Spleen (tissue), 11 donors: ENCODE data around the gene ADCY6. TPM values are rescaled to one million over a fixed set of nuclear protein-coding genes. Genes with fewer than 3 reads are reported as not detected.
A peak's percentile ranks its signal among the peaks of the same experiment; 100 is the strongest.
"Not testable (repeated sequence)": the region's sequence is repeated elsewhere in the genome, so short reads cannot be mapped to it uniquely, and the experiment has no call there.

Experiments used
- DNase-seq: peaks from one replicate; pipeline ENCODE4 v3.0.0-alpha.2; 2020
- H3K27ac ChIP-seq, 8 donors: fragments of 200-600 bp; sonication (generic) in 7 of 8; 1 replicate in 4 of 8; 2 replicates in 4 of 8; pipeline versions ENCODE4 v1.5.0 to v1.8.0; 2016 to 2021; ENCODE audit warnings: inconsistent platforms in 4 of 8, mild to moderate bottlenecking in 4 of 8, moderate library complexity in 1 of 8
- H3K27me3 ChIP-seq, 7 donors: fragments of 200-600 bp; sonication (generic) in 6 of 7; replicated peaks in 1 of 7; 1 replicate in 4 of 7; 2 replicates in 3 of 7; pipeline versions ENCODE4 v1.5.0 to v1.8.0; 2016 to 2021; ENCODE audit warnings: inconsistent platforms in 3 of 7, mild to moderate bottlenecking in 1 of 7
- H3K36me3 ChIP-seq, 6 donors: fragments of 200-600 bp; sonication (generic) in 5 of 6; 1 replicate in 4 of 6; 2 replicates in 2 of 6; pipeline versions ENCODE4 v1.5.0 to v1.8.0; 2016 to 2021; ENCODE audit warnings: inconsistent platforms in 2 of 6
- H3K4me1 ChIP-seq, 6 donors: fragments of 200-600 bp; sonication (generic) in 5 of 6; 1 replicate in 3 of 6; 2 replicates in 3 of 6; pipeline versions ENCODE4 v1.5.0 to v1.8.0; 2016 to 2021; ENCODE audit warnings: inconsistent platforms in 3 of 6
- H3K4me3 ChIP-seq, 8 donors: fragments of 200-600 bp; sonication (generic) in 7 of 8; 1 replicate in 4 of 8; 2 replicates in 4 of 8; pipeline versions ENCODE4 v1.5.0 to v1.8.0; 2016 to 2021; ENCODE audit warnings: inconsistent platforms in 4 of 8, mild to moderate bottlenecking in 4 of 8, moderate library complexity in 2 of 8
- H3K9me3 ChIP-seq, 8 donors: fragments of 200-600 bp; sonication (generic) in 7 of 8; 1 replicate in 4 of 8; 2 replicates in 4 of 8; pipeline versions ENCODE4 v1.5.0 to v1.8.0; 2016 to 2021; ENCODE audit warnings: inconsistent platforms in 4 of 8
- CTCF ChIP-seq, 11 experiments: fragments of 200-600 bp in 7 of 11; fragments of 450-650 bp in 4 of 11; sonication (generic) in 4 of 11; IDR thresholded peaks in 8 of 11; conservative IDR thresholded peaks in 3 of 11; 1 replicate in 7 of 11; 2 replicates in 4 of 11; pipeline versions ENCODE4 v1.4.0 to v1.8.0; 2016 to 2021; ENCODE audit warnings: antibody characterized with exemption in 11 of 11, inconsistent platforms in 4 of 11, mild to moderate bottlenecking in 1 of 11
- POLR2A ChIP-seq, 3 donors: fragments of 450-650 bp; IDR thresholded peaks; one replicate each; pipeline ENCODE4 v1.5.1; 2017; ENCODE audit warnings: antibody characterized with exemption in 3 of 3, mild to moderate bottlenecking in 1 of 3
- POLR2AphosphoS5 ChIP-seq, 3 donors: sonication (generic); formaldehyde crosslinking; IDR thresholded peaks; one replicate each; pipeline ENCODE4 v1.5.1; 2017; ENCODE audit warnings: antibody characterized with exemption in 3 of 3
- WGBS, 5 donors: extraction: QIAGEN DNeasy Blood & Tissue Kit in 3 of 5; methylation state at CpG; one replicate each; pipeline versions ENCODE4 v1.1.5 to v1.1.7; 2013 to 2018; 5-methylcytosine and 5-hydroxymethylcytosine counted together
- intact Hi-C: fragments of 100-400 bp; cut with DNase I; formaldehyde crosslinking; loops from one replicate; pipeline ENCODE4 v1.15.0; 2023; ENCODE audit warnings: low total_unique reads
- polyA plus RNA-seq, 3 donors: library from polyadenylated mRNA; stranded (reverse); fragments of 200-250 nt; gene quantifications; one replicate each; pipeline ENCODE4 v1.2.1, GENCODE V29; 2013
- total RNA-seq, 7 donors: library from RNA; depleted of rRNA in 3 of 7; stranded (reverse); fragments of >200 nt in 3 of 7; fragmentation: NEBNext Ultra II Directional in 4 of 7; extraction: Animal tissue kit (Norgen Biotek cat#: 25700) in 4 of 7; gene quantifications; one replicate each; pipeline versions ENCODE4 v1.1.0 to v1.2.1, GENCODE V29; 2016 to 2021
- donor health status: healthy with polysubstance abuse.
- donor health status: DM: no; HTN: no; CAD: no; lungs with moderate emphysema.
- donor health status: DM: no; HTN: no; CAD: no.
- donor health status: Bipolar disorder and iron deficiency.
- donor health status: healthy.
- donor health status: DM: no; HTN: no; CAD: no.
- donor health status: DM: yes; HTN: yes; CAD: no.

Gene ADCY6
- total and polyA plus RNA-seq, 10 donors, result 1.6 to 20.4 (median 13.7) TPM

- Histone ChIP-seq H3K36me3 (no peaks in the 10 kb centered on the region), H3K9me3 (no peaks in the 10 kb centered on the region), H3K27me3 (peaks cover 0 to 30% (median 3%) of the 10 kb centered on the region in 7 donors), H3K27ac (no peak overlapping the region), H3K4me3 (no peak overlapping the region), H3K4me1 (no peaks in the 10 kb centered on the region)
- intact Hi-C loops, result no loop called here
- WGBS, 5 donors, result 52 to 74% (median 58%) methylated on average over 1 of the region's 1 CpG
- no peak for TF ChIP-seq POLR2AphosphoS5 (IDR thresholded peaks at IDR 0.05)
- TF ChIP-seq POLR2A (IDR thresholded peaks at IDR 0.05), result no peak
- TF ChIP-seq CTCF (IDR thresholded peaks at IDR 0.05 in 8 of 11, conservative IDR thresholded peaks at IDR 0.05 in 3 of 11), result no peak
- no peak for DNase-seq
These were observed 52.4 kb downstream of the ADCY6 start for GRCh38 chr12:48736456-48736855.

GRCh38 chr12:48728807-48729206 lies 60.1 kb downstream of the ADCY6 start:
- no peak overlapping the region for H3K4me3 ChIP-seq
- H3K4me1 ChIP-seq, result no peaks in the 10 kb centered on the region
- no peak for DNase-seq
- H3K36me3 ChIP-seq, result no peaks in the 10 kb centered on the region
- intact Hi-C loops, result no loop called here
- WGBS, 5 donors, result 72 to 76% (median 74%) methylated on average over 5 of the region's 5 CpGs
- no peaks in the 10 kb centered on the region for H3K27me3 ChIP-seq
- no peak overlapping the region for H3K27ac ChIP-seq
- H3K9me3 ChIP-seq, result no peaks in the 10 kb centered on the region
- TF ChIP-seq CTCF (IDR thresholded peaks at IDR 0.05 in 8 of 11, conservative IDR thresholded peaks at IDR 0.05 in 3 of 11) (no peak), POLR2A (IDR thresholded peaks at IDR 0.05) (no peak), POLR2AphosphoS5 (IDR thresholded peaks at IDR 0.05) (no peak)

GRCh38 chr12:48720737-48721136 lies 68.2 kb downstream of the ADCY6 start:
- intact Hi-C loops, H3K27ac ChIP-seq, H3K36me3 ChIP-seq, DNase-seq, H3K27me3 ChIP-seq, H3K4me3 ChIP-seq: not testable (repeated sequence)
- 89 to 100% (median 94%) methylated on average over 1 of the region's 1 CpG for WGBS, 5 donors
- Histone ChIP-seq H3K4me1 (peaks cover 2 to 13% (median 9%) of the 10 kb centered on the region in 6 donors), H3K9me3 (peaks cover 0 to 29% (median 24%) of the 10 kb centered on the region in 8 donors)

- H3K4me1 ChIP-seq, result peaks cover 6 to 19% (median 15%) of the 10 kb centered on the region in 6 donors
- H3K4me3 ChIP-seq, intact Hi-C loops, H3K36me3 ChIP-seq, DNase-seq, H3K27me3 ChIP-seq, H3K27ac ChIP-seq: not testable (repeated sequence)
- peaks cover 0 to 29% (median 24%) of the 10 kb centered on the region in 8 donors for H3K9me3 ChIP-seq
- WGBS, 5 donors, result 80 to 95% (median 82%) methylated on average over 2 of the region's 2 CpGs
These were observed 68.7 kb downstream of the ADCY6 start for GRCh38 chr12:48720171-48720570.

- Histone ChIP-seq H3K4me1 (peaks cover 16 to 31% (median 27%) of the 10 kb centered on the region in 6 donors), H3K9me3 (peaks cover 0 to 29% (median 24%) of the 10 kb centered on the region in 8 donors), H3K36me3 (peaks cover 0 to 10% (median 1%) of the 10 kb centered on the region in 6 donors)
- H3K27ac ChIP-seq, DNase-seq, H3K4me3 ChIP-seq, H3K27me3 ChIP-seq, intact Hi-C loops: not testable (repeated sequence)
- WGBS, 5 donors, result 88 to 97% (median 92%) methylated on average over 4 of the region's 4 CpGs
These were observed 69.9 kb downstream of the ADCY6 start for GRCh38 chr12:48719002-48719401.

- no peak for TF ChIP-seq POLR2AphosphoS5 (IDR thresholded peaks at IDR 0.05)
- no peak for TF ChIP-seq POLR2A (IDR thresholded peaks at IDR 0.05)
- TF ChIP-seq CTCF (IDR thresholded peaks at IDR 0.05 in 8 of 11, conservative IDR thresholded peaks at IDR 0.05 in 3 of 11), result no peak
These were observed 71.6 kb downstream of the ADCY6 start for GRCh38 chr12:48717252-48717695.

More at GRCh38 chr12:48717252-48717695, 71.6 kb downstream of the ADCY6 start:
- peak overlapping the region; percentile 27 to 78 (median 70) for H3K4me3 ChIP-seq
- peaks cover 0 to 29% (median 24%) of the 10 kb centered on the region in 8 donors for H3K9me3 ChIP-seq
- peak overlapping the region; percentile 92 to 98 (median 98) for H3K27ac ChIP-seq
- H3K36me3 ChIP-seq, result peaks cover 0 to 27% (median 16%) of the 10 kb centered on the region in 6 donors
- peaks cover 29 to 48% (median 41%) of the 10 kb centered on the region in 6 donors for H3K4me1 ChIP-seq
- no peaks in the 10 kb centered on the region for H3K27me3 ChIP-seq
- intact Hi-C loops, result no loop called here
- 10 to 12% (median 11%) methylated on average over 21 of the region's 21 CpGs for whole genome bisulfite sequencing, 5 donors
- DNase-seq, result no peak
